GM10248 (cell line): Measurements from ENCODE around the gene FOCAD.
A peak's percentile ranks its signal among the peaks of the same experiment; 100 is the strongest.

Source experiments
- CTCF ChIA-PET: fragments of 300-600 bp; sonication (Branson Sonifier 250); formaldehyde crosslinking; extraction: SDS; loops from one replicate; lab custom pipeline; 2021; ENCODE audit warnings: antibody characterized with exemption; lab: Yijun Ruan, JAX
- POLR2A ChIA-PET: fragments of 350-650 bp; sonication (Branson Sonifier 250); formaldehyde crosslinking; extraction: SDS; loops from one replicate; lab custom pipeline; 2020; ENCODE audit warnings: antibody characterized with exemption; lab: Yijun Ruan, JAX
- DNase-seq: peaks from one replicate; pipeline ENCODE4 v3.0.0; 2012; ENCODE audit errors: extremely low spot score
- CTCF ChIP-seq: IDR thresholded peaks from 2 replicates; pipeline ENCODE4 v1.5.1; 2012; ENCODE audit warnings: mild to moderate bottlenecking, low read depth; ENCODE audit errors: extremely low read depth, missing control alignments, control extremely low read depth

FOCAD gene

GRCh38 chr9:20940447-20941173 is 256.6 kb downstream of the FOCAD start:
- CTCF ChIA-PET = interaction anchor here (0.7 to 7.1 kb wide), 61 partner anchors 9 to 1477 kb away, joined by 3 to 110 read pairs (median 4); partner anchors contain the start of genes FOCAD, HACD4 and MLLT3
- no peak for DNase-seq
- POLR2A ChIA-PET = no interaction called here
- TF ChIP-seq CTCF = no peak

GRCh38 chr9:20941174-20941690 is 257.2 kb downstream of the FOCAD start:
- ChIA-PET CTCF (interaction anchor here (0.6 to 7.1 kb wide), 70 partner anchors 8 to 1478 kb away, joined by 3 to 110 read pairs (median 4); partner anchors contain the start of genes FOCAD, HACD4 and MLLT3), POLR2A (no interaction called here)
- DNase-seq = peak; percentile 60
- peak; percentile 72 for TF ChIP-seq CTCF

GRCh38 chr9:20944507-20944906 is 260.4 kb downstream of the FOCAD start:
- DNase-seq = no peak
- ChIA-PET POLR2A (no interaction called here), CTCF (interaction anchor here (1.1 to 7.1 kb wide), 7 partner anchors 13 to 1017 kb away, joined by 3 to 110 read pairs (median 4); no protein-coding TSS in a partner anchor)
- no peak for TF ChIP-seq CTCF

- ChIA-PET CTCF (interaction anchor here (1.1 to 7.1 kb wide), 7 partner anchors 12 to 1018 kb away, joined by 3 to 110 read pairs (median 4); no protein-coding TSS in a partner anchor), POLR2A (no interaction called here)
- no peak for DNase-seq
- TF ChIP-seq CTCF = no peak
Measured at GRCh38 chr9:20945269-20945668, 261.2 kb downstream of the FOCAD start.

GRCh38 chr9:20945856-20946255 is 261.8 kb downstream of the FOCAD start:
- ChIA-PET POLR2A (no interaction called here), CTCF (interaction anchor here (1.6 to 7.1 kb wide), 2 partner anchors 12 to 318 kb away, joined by 5 to 110 read pairs; no protein-coding TSS in a partner anchor)
- no peak for DNase-seq
- TF ChIP-seq CTCF = no peak

GRCh38 chr9:20948703-20949102 is 264.6 kb downstream of the FOCAD start:
- CTCF ChIA-PET = interaction anchor here (1.5 kb wide), 1 partner anchor 8 kb away, joined by 8 read pairs; no protein-coding TSS in a partner anchor
- POLR2A ChIA-PET = no interaction called here
- no peak for DNase-seq

More at GRCh38 chr9:20948703-20949102, 264.6 kb downstream of the FOCAD start:
- TF ChIP-seq CTCF = no peak
